NOMO-1 treated with dmso at 0.1 percent for 144 hours (cell line): ENCODE measurements around the gene LGMN.

Source experiments
- DNase-seq: peaks from one replicate; lab custom pipeline; 2025; ENCODE audit not compliant: unreplicated experiment; lab: John Stamatoyannopoulos, UW

Gene LGMN

DNA sequence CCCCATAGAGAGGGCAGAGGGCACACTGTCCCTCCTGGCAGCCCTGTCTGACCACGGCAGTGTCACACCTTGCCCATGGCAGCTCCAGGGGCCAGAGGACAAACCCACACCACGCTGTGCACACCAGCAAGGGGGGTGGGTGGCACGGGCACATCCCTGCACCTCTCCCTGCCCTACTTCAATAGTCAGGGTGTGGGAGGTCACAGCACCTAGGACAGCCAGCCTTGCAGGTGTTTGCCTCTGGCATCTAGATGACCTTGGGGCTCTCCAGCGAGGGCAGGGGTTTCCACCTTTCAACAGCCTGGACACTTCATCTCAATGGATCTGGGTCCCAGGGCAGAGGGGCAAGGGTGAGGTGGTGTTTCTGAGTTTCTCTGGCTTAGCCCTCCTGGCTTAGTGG, 69.2 kb downstream of the LGMN start:
- no peak for DNase-seq

- DNase-seq: no peak
Measured at GRCh38 chr14:92678766-92679165, 69.7 kb downstream of the LGMN start.

DNA sequence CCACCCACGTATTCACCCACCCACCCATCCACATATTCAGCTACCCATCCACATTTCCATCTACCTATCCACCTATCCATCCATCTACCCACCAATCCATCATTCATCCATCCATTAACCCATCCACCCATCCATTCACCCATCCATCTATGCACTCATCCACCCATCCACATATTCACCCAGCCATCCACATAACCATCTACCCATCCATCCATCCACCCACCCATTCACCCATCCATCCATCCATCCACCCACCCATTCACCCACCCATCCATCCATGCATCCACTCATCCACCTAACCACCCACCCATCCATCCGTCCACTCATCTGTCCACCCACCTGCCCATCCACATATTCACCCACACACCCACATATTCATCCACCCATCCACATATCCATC, 70.5 kb downstream of the LGMN start:
- no peak for DNase-seq

DNA sequence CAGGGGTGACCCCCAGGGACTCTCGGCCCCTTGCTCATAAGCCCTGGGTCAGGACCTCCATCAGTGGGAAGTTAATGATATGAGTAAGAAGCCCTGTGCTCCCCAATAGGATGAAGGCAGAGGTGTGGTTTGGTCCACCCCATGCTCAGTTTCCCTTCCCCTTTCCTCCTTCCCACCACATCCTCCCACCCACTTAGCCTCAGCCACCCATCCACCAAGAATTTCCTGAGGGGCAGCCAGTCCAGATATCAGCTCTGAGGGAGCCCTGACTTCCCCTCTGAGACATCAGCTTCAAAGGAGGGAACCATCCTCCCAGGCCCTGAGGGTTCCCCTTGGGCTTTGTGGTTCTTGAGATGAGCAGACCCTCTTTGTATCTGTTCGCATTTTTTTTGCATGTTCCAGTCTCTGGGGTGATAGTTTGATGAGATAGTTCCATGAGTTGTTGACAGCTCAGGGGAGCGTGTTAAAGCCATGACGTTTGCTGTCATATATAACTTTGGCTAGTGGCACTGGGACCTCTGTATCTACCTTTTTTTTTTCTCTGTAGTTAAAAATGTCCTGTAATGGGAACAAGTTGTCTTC, 71.2 kb downstream of the LGMN start:
- DNase-seq: peak; percentile 61

- no peak for DNase-seq
Measured at GRCh38 chr14:92676403-92677086, 71.9 kb downstream of the LGMN start.

DNA sequence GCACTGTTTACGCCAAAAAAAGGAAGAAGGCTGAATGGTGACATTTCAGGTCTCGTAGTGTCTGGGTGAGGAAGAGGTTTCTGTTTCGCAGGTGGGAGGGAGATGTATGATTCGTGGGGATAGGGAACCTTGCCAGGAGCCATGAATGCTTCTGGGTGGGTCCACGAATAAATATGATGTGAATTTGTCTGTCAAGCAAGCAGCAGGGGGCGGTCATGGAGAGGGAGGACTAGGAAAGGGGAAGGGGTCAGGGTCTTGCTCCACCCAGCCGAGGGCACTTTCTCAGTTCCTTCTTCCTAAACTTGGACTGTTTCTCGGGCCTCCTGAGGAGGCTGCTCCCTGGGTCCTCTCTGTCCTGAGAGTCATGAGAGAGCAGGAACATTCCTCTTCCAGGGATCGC, 72.5 kb downstream of the LGMN start:
- DNase-seq: peak; percentile 50

GRCh38 chr14:92675421-92675820, 73.0 kb downstream of the LGMN start:
- DNase-seq: no peak

DNA sequence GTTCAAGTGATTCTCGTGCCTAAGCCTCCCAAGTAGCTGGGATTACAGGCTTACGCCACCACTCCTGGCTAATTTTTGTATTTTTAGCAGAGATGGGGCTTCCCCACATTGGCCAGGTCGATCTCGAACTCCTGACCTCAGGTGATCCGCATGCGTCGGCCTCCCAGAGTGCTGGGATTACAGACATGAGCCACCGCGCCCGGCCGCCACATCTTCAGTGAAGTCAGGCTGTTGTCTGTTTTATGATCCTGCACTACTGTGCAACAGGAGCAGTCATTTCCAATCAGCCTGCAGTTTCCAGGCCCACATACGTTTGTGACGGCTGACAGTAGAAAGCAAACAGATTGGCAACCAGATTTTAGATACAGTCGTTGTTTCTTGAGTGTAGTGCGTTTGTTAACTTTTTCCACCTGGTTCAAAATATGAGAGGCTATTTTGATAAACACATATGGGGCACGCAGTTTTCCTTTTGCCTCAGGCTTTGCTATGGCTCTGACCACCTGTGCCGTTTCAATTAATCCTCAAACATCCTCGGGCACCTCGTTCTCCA, 74.8 kb downstream of the LGMN start:
- DNase-seq: no peak

DNA sequence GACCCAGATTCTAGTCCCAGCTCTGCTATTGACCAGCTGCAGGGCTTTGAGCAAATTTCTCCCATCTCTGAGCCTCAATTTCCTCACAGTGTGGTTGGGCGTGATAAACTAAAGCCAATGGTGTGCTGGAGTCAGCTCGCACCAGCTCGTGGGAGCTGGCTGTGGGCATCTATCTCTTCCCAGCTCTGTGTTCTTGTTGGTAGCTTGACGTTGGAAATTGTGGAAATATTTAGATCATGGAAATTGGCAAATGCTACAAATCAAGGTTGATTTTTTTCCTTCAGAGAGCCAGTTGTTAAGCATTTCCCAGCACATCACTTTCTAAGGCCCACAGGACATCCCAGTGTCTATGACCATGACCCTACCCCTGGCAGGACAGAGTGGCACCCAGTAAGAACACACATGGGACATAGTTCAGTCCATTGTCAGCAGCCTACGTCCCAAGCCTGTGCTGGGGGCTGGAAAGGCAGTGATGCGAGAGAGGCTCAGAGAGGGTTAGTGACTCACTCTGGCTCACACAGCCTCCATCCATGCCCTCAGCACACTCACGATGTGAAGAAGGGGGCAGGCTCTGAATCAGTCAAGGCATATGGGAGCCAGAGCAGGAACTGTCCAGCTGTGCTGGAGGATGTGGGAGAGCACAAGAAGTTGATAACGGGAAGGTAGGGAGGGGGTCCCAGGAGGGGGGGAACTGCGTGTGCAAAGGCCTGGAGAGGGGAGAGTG, 77.6 kb downstream of the LGMN start:
- DNase-seq: no peak

DNA sequence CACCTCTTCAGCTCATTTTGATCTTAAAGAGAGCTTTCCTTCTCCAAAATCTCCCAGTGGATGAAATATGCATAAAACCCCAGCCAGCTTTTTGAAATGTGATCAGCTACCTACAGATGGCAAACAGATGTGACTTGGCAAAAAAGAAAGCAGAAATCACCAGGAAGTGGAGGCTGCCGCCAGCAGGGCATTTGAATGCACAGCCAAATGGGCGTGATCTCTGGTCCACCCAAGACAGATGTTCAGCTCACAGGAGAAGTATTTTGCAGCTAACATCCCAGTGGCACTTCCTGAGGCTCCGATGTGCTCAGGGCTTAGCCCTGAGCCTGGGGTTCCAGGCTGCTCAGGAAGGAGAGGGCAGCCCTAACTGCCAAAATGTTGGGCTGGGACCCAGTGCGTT, 78.3 kb downstream of the LGMN start:
- DNase-seq: no peak

DNA sequence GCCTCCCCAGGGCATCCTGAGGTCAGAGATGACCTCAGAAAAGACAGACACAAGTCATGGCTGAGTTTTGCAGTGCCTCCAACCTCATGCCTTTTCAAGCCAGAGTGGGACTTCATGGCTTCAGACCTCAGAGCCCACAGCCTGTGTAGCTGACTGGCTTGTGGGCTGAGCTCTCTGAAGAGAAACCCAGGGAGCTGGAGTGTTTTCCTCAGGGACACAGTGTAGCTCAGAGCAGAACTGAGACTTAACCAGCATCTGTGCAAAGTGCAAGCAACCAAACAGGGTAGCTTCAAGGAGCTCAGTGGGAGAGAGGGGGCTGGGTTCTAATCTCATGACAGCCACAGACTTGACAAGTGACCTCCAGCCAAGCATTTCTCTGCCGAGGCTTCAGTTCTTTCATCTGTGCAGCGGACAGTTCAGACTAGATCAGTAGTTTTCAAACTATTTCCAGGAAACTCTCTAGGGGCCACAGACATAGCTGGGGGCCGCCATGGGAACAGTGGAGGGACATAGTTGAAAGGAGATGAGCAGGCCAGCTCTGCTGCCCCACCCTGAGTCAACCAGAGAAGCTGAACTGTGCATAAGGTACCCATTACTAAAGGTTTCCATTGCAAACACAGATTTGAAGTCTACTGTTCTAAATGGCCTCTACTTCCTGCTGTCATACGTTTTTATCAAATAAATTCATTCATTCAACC, 80.0 kb downstream of the LGMN start:
- no peak for DNase-seq

DNA sequence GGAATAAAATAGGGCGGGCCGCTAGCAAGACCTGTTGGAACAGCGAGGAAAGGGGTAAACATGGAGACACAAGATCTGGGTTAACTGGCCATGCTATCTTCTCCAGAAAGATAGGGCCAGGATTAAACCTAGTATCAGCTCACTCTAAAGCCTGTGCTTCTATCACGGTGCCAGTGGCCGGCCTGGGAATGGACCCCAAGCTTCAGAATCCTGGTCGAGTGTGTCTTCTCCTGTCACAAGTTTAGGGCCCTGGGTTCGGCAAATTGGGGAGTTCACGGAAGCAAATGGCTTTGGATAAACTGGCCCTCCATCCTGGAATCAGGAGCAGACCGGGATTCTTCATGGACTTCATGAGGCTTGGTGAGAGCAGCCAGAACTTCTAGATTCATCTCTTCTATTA, 82.2 kb downstream of the LGMN start:
- no peak for DNase-seq

GRCh38 chr14:92665661-92666110, 82.7 kb downstream of the LGMN start:
- peak; percentile 85 for DNase-seq

GRCh38 chr14:92663049-92663448, 85.4 kb downstream of the LGMN start:
- no peak for DNase-seq

- no peak for DNase-seq
Measured at GRCh38 chr14:92660571-92660970, 87.9 kb downstream of the LGMN start.

DNA sequence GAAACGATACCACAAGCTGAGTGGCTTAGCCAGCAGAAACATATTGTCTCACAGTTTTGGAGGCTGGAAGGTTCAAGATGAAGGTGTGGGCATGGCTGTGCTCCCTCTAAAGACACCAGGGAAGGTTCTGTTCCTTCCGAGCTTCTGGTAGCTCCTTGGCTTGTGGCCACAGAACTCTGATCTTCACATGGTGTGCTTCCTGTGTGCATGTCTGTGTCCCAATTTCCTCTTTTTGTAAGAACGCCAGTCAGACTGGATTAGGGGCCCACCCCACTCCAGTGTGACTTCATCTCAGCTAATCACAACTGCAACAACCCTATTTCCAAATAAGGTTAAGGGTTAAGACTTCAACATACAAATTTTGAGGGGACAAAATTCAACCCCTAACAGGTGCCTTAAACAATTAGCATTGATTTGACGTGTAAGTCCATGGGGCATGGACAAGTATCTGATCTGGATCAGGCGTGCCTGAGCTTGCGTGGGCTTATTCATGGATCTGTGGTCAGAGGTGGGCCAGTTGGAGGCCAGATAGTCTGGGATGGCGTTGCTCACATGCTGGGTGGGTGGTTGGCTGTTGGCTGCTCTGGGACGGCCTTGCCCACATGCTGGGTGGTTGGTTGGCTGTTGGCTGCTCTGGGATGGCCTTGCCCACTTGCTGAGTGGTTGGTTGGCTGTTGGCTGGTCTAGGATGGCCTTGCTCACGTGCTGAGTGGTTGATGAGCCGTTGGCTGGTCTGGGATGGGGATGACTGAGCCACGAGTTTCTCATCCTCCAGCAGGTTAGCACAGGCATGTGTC, 88.5 kb downstream of the LGMN start:
- peak; percentile 92 for DNase-seq

- no peak for DNase-seq
Measured at GRCh38 chr14:92658684-92659083, 89.7 kb downstream of the LGMN start.

DNA sequence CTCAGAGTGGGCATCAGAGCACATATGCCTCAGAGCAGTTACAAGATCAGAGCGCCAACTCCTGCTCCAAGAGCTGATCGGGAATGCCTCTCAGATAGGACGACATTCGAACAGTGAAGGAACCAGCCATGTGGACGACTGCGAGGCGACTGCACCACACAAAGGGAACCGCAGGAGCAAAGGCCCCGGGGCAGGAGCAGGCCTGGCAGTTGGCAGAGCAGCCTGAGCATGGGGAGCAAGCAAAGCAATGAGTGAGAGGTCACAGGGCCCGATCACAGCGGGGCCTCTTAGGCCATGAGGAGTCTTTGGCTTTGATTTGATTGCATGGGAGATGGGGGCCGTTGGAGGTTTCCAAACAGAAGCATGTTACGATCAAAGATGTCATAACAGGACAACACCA, 90.3 kb downstream of the LGMN start:
- DNase-seq: no peak

GRCh38 chr14:92657457-92658142, 90.8 kb downstream of the LGMN start:
- DNase-seq: no peak
